Uterus (tissue), 4 donors: ENCODE data around the gene WDR19. TPM values are rescaled to one million over a fixed set of nuclear protein-coding genes. Genes with fewer than 3 reads are reported as not detected.

Source experiments
- DNase-seq, 2 donors: peaks; one replicate each; pipeline ENCODE4 v3.0.0-alpha.2; 2019 to 2020
- H3K27ac ChIP-seq, 2 donors: fragments of 200-600 bp; sonication (generic); 1 replicate in 1 of 2; 2 replicates in 1 of 2; pipeline ENCODE4 v1.5.1; 2016 to 2018
- H3K27me3 ChIP-seq, 2 donors: fragments of 200-600 bp; sonication (generic); one replicate each; pipeline ENCODE4 v1.5.1; 2018 to 2019; ENCODE audit warnings: control low read depth in 1 of 2
- H3K36me3 ChIP-seq, 2 donors: fragments of 200-600 bp; sonication (generic); one replicate each; pipeline ENCODE4 v1.5.1; 2019; ENCODE audit warnings: control low read depth in 1 of 2
- H3K4me1 ChIP-seq, 2 donors: fragments of 200-600 bp; sonication (generic); one replicate each; pipeline ENCODE4 v1.5.1; 2018 to 2019; ENCODE audit warnings: control low read depth in 1 of 2
- H3K4me3 ChIP-seq, 2 donors: fragments of 200-600 bp; sonication (generic); 1 replicate in 1 of 2; 2 replicates in 1 of 2; pipeline ENCODE4 v1.5.1; 2018 to 2019; ENCODE audit warnings: mild to moderate bottlenecking in 1 of 2
- H3K9me3 ChIP-seq, 2 donors: fragments of 200-600 bp; sonication (generic); one replicate each; pipeline ENCODE4 v1.5.1; 2019; ENCODE audit warnings: control low read depth in 1 of 2
- POLR2A ChIP-seq, 2 donors: fragments of 450-650 bp; IDR thresholded peaks; one replicate each; pipeline ENCODE4 v1.6.1; 2016; ENCODE audit warnings: antibody characterized with exemption in 2 of 2, mild to moderate bottlenecking in 1 of 2, moderate library complexity in 1 of 2
- intact Hi-C: fragments of 100-400 bp; cut with DNase I; formaldehyde crosslinking; loops from one replicate; pipeline ENCODE4 v1.15.1; 2023; ENCODE audit warnings: low total_unique reads
- total RNA-seq, 4 donors: library from RNA; depleted of rRNA in 3 of 4; stranded (reverse); fragments of >200 nt in 3 of 4; gene quantifications; one replicate each; pipeline versions ENCODE4 v1.1.0 to v1.2.4, GENCODE V29; 2014 to 2023
- TF ChIP-seq, protein P1 (sequence below), 4 experiments: fragments of 200-600 bp in 2 of 4; fragments of 450-650 bp in 2 of 4; sonication (generic) in 2 of 4; IDR thresholded peaks; one replicate each; pipeline ENCODE4 v1.5.1; 2016 to 2019; ENCODE audit warnings: antibody characterized with exemption in 4 of 4, mild to moderate bottlenecking in 2 of 4, moderate library complexity in 1 of 4
- donor health status: DM: yes; HTN: yes; CAD: no.

WDR19 gene
- total RNA-seq, 4 donors from 2014 or later, result 37.4 to 129 (median 74.0) TPM

DNA sequence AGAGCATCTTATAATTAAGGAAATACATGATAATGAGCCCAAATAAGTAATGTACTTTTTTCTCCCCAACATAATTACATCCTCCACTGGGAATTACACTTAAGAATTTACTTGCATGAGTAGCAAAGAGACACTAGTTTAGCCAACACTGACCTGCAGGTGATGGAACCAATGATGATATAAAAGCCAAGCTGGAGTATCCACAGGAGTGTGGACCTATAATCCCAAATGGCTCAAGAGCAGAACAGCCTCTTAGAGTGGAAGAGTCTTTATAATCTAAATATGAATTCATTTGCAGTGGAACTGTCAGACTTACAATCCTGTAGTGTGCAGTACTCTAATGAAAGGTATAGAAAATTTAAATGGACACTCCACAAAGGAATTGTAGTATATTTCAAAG, 22.2 kb downstream of the WDR19 start:
- Histone ChIP-seq H3K27ac (no peak overlapping the region), H3K9me3 (no peaks in the 10 kb centered on the region), H3K4me1 (no peaks in the 10 kb centered on the region), H3K27me3 (no peaks in the 10 kb centered on the region), H3K36me3 (no peaks in the 10 kb centered on the region), H3K4me3 (no peak overlapping the region)
- TF ChIP-seq, protein P1, sequence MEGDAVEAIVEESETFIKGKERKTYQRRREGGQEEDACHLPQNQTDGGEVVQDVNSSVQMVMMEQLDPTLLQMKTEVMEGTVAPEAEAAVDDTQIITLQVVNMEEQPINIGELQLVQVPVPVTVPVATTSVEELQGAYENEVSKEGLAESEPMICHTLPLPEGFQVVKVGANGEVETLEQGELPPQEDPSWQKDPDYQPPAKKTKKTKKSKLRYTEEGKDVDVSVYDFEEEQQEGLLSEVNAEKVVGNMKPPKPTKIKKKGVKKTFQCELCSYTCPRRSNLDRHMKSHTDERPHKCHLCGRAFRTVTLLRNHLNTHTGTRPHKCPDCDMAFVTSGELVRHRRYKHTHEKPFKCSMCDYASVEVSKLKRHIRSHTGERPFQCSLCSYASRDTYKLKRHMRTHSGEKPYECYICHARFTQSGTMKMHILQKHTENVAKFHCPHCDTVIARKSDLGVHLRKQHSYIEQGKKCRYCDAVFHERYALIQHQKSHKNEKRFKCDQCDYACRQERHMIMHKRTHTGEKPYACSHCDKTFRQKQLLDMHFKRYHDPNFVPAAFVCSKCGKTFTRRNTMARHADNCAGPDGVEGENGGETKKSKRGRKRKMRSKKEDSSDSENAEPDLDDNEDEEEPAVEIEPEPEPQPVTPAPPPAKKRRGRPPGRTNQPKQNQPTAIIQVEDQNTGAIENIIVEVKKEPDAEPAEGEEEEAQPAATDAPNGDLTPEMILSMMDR (IDR thresholded peaks at IDR 0.05), result no peak
- no peak for TF ChIP-seq POLR2A (IDR thresholded peaks at IDR 0.05)
- intact Hi-C loops, result no loop called here
- DNase-seq, result no peak

DNA sequence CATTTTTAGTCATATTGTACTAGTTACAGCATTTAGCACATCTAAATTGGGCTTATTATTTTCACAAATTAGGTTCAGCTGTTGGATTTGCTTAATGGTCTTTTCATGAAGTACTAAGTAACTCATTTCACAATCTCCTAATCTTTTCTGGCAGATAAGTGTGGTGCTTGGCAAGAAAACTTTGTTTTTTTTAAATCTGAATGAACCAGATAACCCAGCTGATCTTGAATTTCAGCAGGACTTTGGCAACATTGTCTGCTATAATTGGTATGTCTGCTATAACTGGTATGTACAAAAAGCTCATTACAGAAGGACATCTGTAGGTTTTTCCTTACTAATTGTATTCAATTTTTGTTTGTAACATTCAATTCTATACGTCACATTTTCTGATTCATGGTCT, 22.7 kb downstream of the WDR19 start:
- Histone ChIP-seq H3K4me3 (no peak overlapping the region), H3K4me1 (no peaks in the 10 kb centered on the region), H3K27ac (no peak overlapping the region), H3K36me3 (no peaks in the 10 kb centered on the region), H3K9me3 (no peaks in the 10 kb centered on the region), H3K27me3 (no peaks in the 10 kb centered on the region)
- no peak for DNase-seq
- intact Hi-C loops, result no loop called here
- TF ChIP-seq, protein P1 (IDR thresholded peaks at IDR 0.05), result no peak
- TF ChIP-seq POLR2A (IDR thresholded peaks at IDR 0.05), result no peak

DNA sequence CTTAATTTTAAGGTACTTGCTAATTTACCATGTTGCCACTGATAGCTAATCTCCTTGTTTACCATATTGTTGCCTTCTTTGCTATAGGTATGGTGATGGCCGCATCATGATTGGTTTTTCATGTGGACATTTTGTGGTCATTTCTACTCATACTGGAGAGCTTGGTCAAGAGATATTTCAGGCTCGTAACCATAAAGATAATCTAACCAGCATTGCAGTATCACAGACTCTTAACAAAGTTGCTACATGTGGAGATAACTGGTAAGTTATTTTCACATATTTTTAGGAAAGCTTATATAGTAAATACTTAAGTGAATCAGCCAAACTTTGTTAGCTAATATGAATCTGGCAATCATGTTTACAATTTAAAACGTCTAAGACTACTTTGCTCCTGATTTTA, 23.1 kb downstream of the WDR19 start:
- no peak for TF ChIP-seq POLR2A (IDR thresholded peaks at IDR 0.05)
- TF ChIP-seq, protein P1 (IDR thresholded peaks at IDR 0.05), result no peak
- Histone ChIP-seq H3K27ac (no peak overlapping the region), H3K36me3 (no peaks in the 10 kb centered on the region), H3K9me3 (no peaks in the 10 kb centered on the region), H3K4me3 (no peak overlapping the region), H3K27me3 (no peaks in the 10 kb centered on the region), H3K4me1 (no peaks in the 10 kb centered on the region)
- no peak for DNase-seq
- intact Hi-C loops, result no loop called here

DNA sequence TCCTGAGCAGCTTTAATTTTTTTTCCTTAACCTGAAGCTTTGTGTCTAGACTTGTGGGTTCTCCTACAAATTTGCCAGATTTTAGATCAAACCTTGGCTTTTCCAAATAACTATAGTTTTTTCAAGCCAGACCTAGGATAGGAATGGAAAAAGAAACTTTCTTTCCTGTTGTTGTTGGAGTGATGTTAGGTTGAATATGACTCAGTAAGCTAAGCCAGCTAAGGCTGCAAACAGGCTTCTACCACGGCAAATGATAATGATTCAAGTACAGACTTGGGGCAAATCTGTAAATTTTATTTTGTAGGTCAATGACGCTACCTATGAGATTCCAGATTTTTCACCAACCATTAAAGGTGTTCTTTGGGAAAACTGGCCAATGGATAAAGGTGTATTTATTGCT, 45.6 kb downstream of the WDR19 start:
- no peak for DNase-seq
- Histone ChIP-seq H3K9me3 (no peaks in the 10 kb centered on the region), H3K36me3 (no peaks in the 10 kb centered on the region), H3K27me3 (no peaks in the 10 kb centered on the region), H3K4me3 (no peak overlapping the region), H3K4me1 (no peaks in the 10 kb centered on the region), H3K27ac (no peak overlapping the region)
- no peak for TF ChIP-seq POLR2A (IDR thresholded peaks at IDR 0.05)
- TF ChIP-seq, protein P1 (IDR thresholded peaks at IDR 0.05), result no peak
- intact Hi-C loops, result no loop called here

DNA sequence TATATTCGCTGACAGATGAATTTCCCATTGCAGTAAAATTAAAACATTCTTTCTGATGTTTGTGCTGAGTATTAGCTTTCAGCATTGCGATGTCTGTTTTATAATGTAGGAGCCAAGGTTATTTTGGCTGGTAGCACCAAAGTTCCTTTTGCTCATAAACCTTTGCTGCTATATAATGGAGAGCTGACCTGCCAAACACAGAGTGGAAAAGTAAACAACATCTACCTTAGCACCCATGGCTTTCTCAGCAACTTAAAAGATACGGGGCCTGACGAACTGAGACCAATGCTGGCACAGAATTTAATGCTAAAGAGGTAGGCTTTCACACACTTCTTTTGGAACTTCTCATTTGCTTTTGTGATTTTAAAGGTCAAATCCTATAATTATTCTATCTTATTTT, 46.0 kb downstream of the WDR19 start:
- Histone ChIP-seq H3K27ac (no peak overlapping the region), H3K9me3 (no peaks in the 10 kb centered on the region), H3K4me1 (no peaks in the 10 kb centered on the region), H3K36me3 (no peaks in the 10 kb centered on the region), H3K4me3 (no peak overlapping the region), H3K27me3 (no peaks in the 10 kb centered on the region)
- intact Hi-C loops, result no loop called here
- no peak for DNase-seq
- no peak for TF ChIP-seq POLR2A (IDR thresholded peaks at IDR 0.05)
- TF ChIP-seq, protein P1 (IDR thresholded peaks at IDR 0.05), result no peak
